Osteoblast (primary cell): ENCODE measurements around the gene CCDC6. TPM values are rescaled to one million over a fixed set of nuclear protein-coding genes. Genes with fewer than 3 reads are reported as not detected.

Source experiments
- DNase-seq: peaks from one replicate; pipeline ENCODE4 v3.0.0; 2011; ENCODE audit warnings: low spot score, mixed read lengths; ENCODE audit not compliant: insufficient read length; ENCODE audit errors: missing footprints
- H2AFZ ChIP-seq: 2 replicates; pipeline ENCODE4 v1.6.0; 2011; ENCODE audit warnings: mild to moderate bottlenecking, low read length
- H3K27ac ChIP-seq: 2 replicates; pipeline ENCODE4 v1.5.1; 2011; ENCODE audit warnings: mild to moderate bottlenecking, low read depth, low read length, moderate library complexity
- H3K27me3 ChIP-seq: 2 replicates; pipeline ENCODE4 v1.6.0; 2012; ENCODE audit warnings: mild to moderate bottlenecking, control low read depth, inconsistent platforms, low read length, moderate library complexity; ENCODE audit not compliant: insufficient read depth
- H3K36me3 ChIP-seq: 2 replicates; pipeline ENCODE4 v1.5.1; 2011; ENCODE audit warnings: mild to moderate bottlenecking, low read length, control low read depth, moderate library complexity; ENCODE audit not compliant: insufficient read depth
- H3K4me1 ChIP-seq: 2 replicates; pipeline ENCODE4 v1.5.1; 2011; ENCODE audit warnings: mild to moderate bottlenecking, low read length, control low read depth, moderate library complexity; ENCODE audit not compliant: insufficient read depth
- H3K4me2 ChIP-seq: 2 replicates; pipeline ENCODE4 v1.6.0; 2011; ENCODE audit warnings: mild to moderate bottlenecking, low read length; ENCODE audit not compliant: insufficient read depth
- H3K4me3 ChIP-seq: fragments of 200-600 bp; sonication (generic); 3 replicates; pipeline ENCODE4 v1.5.1; 2012; ENCODE audit warnings: mild to moderate bottlenecking, low read length, inconsistent platforms; ENCODE audit not compliant: insufficient read depth
- H3K79me2 ChIP-seq: 2 replicates; pipeline ENCODE4 v1.6.0; 2012; ENCODE audit warnings: mild to moderate bottlenecking, low read length, control low read depth, inconsistent platforms; ENCODE audit not compliant: insufficient read depth
- H3K9me3 ChIP-seq: 2 replicates; pipeline ENCODE4 v1.5.1; 2011; ENCODE audit warnings: low read depth, low read length, control low read depth
- H4K20me1 ChIP-seq: 2 replicates; pipeline ENCODE4 v1.6.0; 2012; ENCODE audit warnings: mild to moderate bottlenecking, low read length, control low read depth; ENCODE audit not compliant: insufficient read depth
- total RNA-seq: library from RNA; depleted of rRNA; stranded (reverse); fragments of >200 nt; gene quantifications from 2 replicates; pipeline ENCODE4 v1.2.3, GENCODE V29; 2012
- TF ChIP-seq, protein P1 (sequence below): IDR thresholded peaks from 2 replicates; pipeline ENCODE4 v1.5.1; 2011; ENCODE audit warnings: mild to moderate bottlenecking, low read depth, low read length, moderate library complexity; ENCODE audit errors: extremely low read depth

CCDC6 gene
- total RNA-seq, 1 donor, result 51.8 TPM

DNA sequence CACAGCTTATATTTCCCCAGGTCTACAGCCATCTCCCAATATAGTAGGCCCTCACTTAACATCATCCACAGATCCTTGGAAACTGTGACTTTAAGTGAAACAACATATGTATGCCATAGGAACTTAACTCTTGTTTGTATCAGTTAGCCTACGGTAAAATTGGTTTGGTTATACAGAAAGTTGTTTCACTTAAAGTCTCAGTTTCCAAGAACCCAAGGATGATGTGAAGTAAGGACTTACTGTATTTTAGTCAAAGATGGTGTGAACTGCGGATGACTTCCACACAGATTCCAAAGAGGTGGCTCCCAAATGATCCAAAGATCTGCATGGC lies 96.7 kb downstream of the CCDC6 start:
- TF ChIP-seq, protein P1, sequence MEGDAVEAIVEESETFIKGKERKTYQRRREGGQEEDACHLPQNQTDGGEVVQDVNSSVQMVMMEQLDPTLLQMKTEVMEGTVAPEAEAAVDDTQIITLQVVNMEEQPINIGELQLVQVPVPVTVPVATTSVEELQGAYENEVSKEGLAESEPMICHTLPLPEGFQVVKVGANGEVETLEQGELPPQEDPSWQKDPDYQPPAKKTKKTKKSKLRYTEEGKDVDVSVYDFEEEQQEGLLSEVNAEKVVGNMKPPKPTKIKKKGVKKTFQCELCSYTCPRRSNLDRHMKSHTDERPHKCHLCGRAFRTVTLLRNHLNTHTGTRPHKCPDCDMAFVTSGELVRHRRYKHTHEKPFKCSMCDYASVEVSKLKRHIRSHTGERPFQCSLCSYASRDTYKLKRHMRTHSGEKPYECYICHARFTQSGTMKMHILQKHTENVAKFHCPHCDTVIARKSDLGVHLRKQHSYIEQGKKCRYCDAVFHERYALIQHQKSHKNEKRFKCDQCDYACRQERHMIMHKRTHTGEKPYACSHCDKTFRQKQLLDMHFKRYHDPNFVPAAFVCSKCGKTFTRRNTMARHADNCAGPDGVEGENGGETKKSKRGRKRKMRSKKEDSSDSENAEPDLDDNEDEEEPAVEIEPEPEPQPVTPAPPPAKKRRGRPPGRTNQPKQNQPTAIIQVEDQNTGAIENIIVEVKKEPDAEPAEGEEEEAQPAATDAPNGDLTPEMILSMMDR, result no peak
- H3K79me2 ChIP-seq, result no peaks in the 10 kb centered on the region
- peaks cover 5% of the 10 kb centered on the region for H3K4me1 ChIP-seq
- H3K4me3 ChIP-seq, result no peak overlapping the region
- no peak for DNase-seq
- H2AFZ ChIP-seq, result no peak overlapping the region
- H3K9me3 ChIP-seq, result no peaks in the 10 kb centered on the region
- peaks cover 43% of the 10 kb centered on the region for H3K36me3 ChIP-seq
- H3K27ac ChIP-seq, result no peak overlapping the region
- peaks cover 5% of the 10 kb centered on the region for H4K20me1 ChIP-seq
- no peak overlapping the region for H3K4me2 ChIP-seq
- no peaks in the 10 kb centered on the region for H3K27me3 ChIP-seq

DNA sequence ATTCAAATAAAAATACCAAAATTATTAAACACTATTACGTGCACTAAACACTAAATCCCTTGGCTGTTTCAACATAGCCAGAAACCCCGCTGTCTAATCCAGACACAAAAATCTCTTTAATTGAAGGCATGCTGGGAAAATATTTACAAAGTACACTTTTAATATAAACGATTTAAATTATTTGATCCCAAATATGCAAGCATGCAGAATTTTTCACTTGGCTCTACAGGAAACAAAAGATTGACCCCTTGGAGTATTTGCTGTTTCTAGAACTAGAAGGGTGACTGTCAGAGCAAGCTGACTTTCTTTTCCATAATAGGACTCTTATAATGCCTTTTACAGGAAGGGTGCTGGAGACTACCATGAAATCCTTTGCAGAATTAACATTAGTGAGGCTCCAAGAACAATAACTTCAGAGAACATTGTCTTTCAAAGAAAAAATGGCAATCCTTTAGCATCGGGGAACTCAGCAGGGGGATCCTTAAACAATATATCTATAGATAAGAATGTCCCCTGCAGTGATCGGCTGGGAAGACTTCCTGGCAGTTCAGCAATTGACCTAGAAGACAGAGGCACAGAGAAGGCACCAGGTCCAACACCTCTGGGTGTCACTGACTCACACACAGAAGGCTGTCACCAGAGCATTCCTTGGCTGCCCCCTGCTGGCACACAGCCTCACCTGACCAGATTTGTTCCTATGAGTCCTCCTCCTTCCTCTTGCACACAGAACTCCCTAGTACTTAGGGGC lies 97.3 kb downstream of the CCDC6 start:
- Histone ChIP-seq H3K4me3 (no peak overlapping the region), H2AFZ (no peak overlapping the region), H3K4me1 (no peaks in the 10 kb centered on the region), H3K4me2 (no peak overlapping the region), H3K27ac (no peak overlapping the region), H3K79me2 (no peaks in the 10 kb centered on the region), H3K9me3 (no peaks in the 10 kb centered on the region), H4K20me1 (peaks cover 5% of the 10 kb centered on the region), H3K36me3 (peaks cover 48% of the 10 kb centered on the region), H3K27me3 (no peaks in the 10 kb centered on the region)
- DNase-seq, result peak; percentile 30
- TF ChIP-seq, protein P1, result peak; percentile 75

DNA sequence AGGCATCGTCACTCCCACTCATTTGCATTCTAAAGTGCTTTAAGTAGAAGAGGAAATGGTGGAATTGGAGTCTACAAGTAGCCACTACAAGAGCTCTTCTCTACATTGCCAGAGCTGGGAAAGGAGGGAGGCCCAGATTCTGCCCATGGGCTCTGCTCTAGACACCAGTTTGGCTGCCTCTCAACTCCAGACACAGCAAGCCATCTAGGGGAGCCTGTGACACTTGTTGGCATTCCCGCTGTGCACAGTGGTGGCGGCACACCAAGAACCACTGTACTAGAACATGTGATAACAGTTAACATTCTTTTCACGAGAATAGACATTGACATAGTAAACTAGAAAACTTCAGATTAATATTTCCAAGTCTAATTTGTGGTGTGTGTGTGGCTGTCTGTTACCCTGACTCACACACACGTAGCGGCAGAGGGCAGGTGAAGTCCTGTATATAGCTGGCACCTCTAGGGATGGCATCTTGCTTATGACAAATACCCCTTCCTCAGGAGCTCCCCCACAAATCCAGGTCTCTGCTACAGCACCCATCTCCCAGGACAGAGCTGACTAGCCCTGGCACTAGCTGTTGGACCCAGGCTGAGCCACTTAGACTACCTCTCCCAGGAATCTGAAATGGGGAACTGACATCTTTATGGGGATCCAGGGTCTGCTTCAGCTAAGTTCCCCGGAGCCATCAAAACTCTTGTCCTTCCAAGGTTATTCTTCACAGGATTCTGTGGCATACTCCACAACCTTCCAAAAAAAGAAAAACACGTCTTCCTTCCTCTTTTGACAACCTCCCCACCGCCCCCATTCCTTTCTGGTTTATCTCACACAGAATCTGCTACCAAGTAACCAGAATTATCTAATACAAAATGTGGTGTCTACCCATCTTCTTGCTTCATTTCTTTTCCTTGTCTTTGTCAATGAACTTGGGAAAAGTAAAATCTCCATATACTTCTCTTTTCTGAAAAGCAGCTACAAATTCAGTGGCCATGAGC lies 98.4 kb downstream of the CCDC6 start:
- TF ChIP-seq, protein P1, result no peak
- Histone ChIP-seq H3K27ac (no peak overlapping the region), H3K4me3 (no peak overlapping the region), H4K20me1 (peaks cover 5% of the 10 kb centered on the region), H3K36me3 (peaks cover 55% of the 10 kb centered on the region), H3K27me3 (no peaks in the 10 kb centered on the region), H3K9me3 (no peaks in the 10 kb centered on the region), H2AFZ (no peak overlapping the region), H3K79me2 (no peaks in the 10 kb centered on the region), H3K4me2 (no peak overlapping the region), H3K4me1 (no peaks in the 10 kb centered on the region)
- no peak for DNase-seq

DNA sequence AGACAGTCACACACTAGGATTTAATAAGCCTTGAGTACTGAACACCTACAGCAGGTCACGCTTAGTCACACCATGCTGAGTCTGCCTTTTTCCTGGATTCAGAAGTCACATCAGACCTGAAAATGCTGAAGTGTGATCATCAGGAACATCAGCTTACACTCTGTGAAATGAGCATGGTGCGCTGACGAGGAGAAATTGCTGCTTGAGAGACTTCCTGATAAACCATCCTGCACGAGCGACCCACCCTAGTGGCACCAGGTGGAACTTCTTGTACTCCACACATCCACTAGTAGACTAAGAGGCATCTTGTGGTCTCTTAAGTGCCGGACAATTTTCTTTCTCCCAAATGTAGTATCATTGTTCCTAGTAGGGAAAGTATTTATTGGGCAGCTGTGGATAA lies 101.3 kb downstream of the CCDC6 start:
- H3K36me3 ChIP-seq, result peaks cover 42% of the 10 kb centered on the region
- TF ChIP-seq, protein P1, result peak; percentile 32
- peaks cover 8% of the 10 kb centered on the region for H4K20me1 ChIP-seq
- no peak overlapping the region for H3K4me3 ChIP-seq
- H2AFZ ChIP-seq, result no peak overlapping the region
- H3K4me1 ChIP-seq, result no peaks in the 10 kb centered on the region
- DNase-seq, result no peak
- H3K9me3 ChIP-seq, result no peaks in the 10 kb centered on the region
- no peaks in the 10 kb centered on the region for H3K79me2 ChIP-seq
- H3K4me2 ChIP-seq, result no peak overlapping the region
- H3K27me3 ChIP-seq, result no peaks in the 10 kb centered on the region
- H3K27ac ChIP-seq, result no peak overlapping the region
